Measurements from ENCODE around the gene RCBTB2.

- TF ChIP-seq, protein P1, sequence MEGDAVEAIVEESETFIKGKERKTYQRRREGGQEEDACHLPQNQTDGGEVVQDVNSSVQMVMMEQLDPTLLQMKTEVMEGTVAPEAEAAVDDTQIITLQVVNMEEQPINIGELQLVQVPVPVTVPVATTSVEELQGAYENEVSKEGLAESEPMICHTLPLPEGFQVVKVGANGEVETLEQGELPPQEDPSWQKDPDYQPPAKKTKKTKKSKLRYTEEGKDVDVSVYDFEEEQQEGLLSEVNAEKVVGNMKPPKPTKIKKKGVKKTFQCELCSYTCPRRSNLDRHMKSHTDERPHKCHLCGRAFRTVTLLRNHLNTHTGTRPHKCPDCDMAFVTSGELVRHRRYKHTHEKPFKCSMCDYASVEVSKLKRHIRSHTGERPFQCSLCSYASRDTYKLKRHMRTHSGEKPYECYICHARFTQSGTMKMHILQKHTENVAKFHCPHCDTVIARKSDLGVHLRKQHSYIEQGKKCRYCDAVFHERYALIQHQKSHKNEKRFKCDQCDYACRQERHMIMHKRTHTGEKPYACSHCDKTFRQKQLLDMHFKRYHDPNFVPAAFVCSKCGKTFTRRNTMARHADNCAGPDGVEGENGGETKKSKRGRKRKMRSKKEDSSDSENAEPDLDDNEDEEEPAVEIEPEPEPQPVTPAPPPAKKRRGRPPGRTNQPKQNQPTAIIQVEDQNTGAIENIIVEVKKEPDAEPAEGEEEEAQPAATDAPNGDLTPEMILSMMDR (IDR thresholded peaks at IDR 0.05; ENCODE audit: low read depth, low read length): no peak
- TF ChIP-seq EZH2phosphoT487 (IDR thresholded peaks at IDR 0.05; ENCODE audit: low read depth): no peak
These were observed 44.9 kb downstream of the RCBTB2 start for GRCh38 chr13:48487968-48488367.

All from OCI-LY3 (cell line).